PC-9 (cell line): Measurements from ENCODE around the gene KCNK6. TPM values are rescaled to one million over a fixed set of nuclear protein-coding genes. Genes with fewer than 3 reads are reported as not detected.

ENCODE experiments used
- BruUV-seq: library from RNA; stranded (reverse); fragments of 400-500 nt; replicated peaks from 2 replicates; lab custom pipeline; 2021; lab: Mats Ljungman, UMichigan
- CTCF ChIA-PET: fragments of 300-600 bp; sonication (Branson Sonifier 250); formaldehyde crosslinking; loops from one replicate; lab custom pipeline; 2022; ENCODE audit warnings: antibody characterized with exemption; lab: Charles Lee
- POLR2A ChIA-PET: fragments of 300-600 bp; sonication (Branson Sonifier 250); formaldehyde crosslinking; loops from one replicate; lab custom pipeline; 2022; ENCODE audit warnings: antibody characterized with exemption; ENCODE audit not compliant: unreplicated experiment; lab: Charles Lee
- DNase-seq, 2 experiments: peaks; one replicate each; pipeline versions ENCODE4 v3.0.0 to v3.0.0-alpha.2; 2015 to 2022; ENCODE audit warnings: mixed read lengths in 1 of 2
- H2AFZ ChIP-seq: fragments of 200-600 bp; sonication (generic); 2 replicates; pipeline ENCODE4 v1.8.1; 2017; ENCODE audit warnings: antibody characterized with exemption
- H3F3A ChIP-seq: fragments of 200-600 bp; sonication (generic); 2 replicates; pipeline ENCODE4 v1.8.1; 2017; ENCODE audit warnings: antibody characterized with exemption, mild to moderate bottlenecking, low read depth; ENCODE audit not compliant: insufficient read depth
- H3K27ac ChIP-seq: fragments of 200-600 bp; sonication (generic); 2 replicates; pipeline ENCODE4 v1.6.1; 2016; ENCODE audit warnings: mixed run types
- H3K27me3 ChIP-seq: fragments of 200-600 bp; sonication (generic); 2 replicates; pipeline ENCODE4 v1.6.1; 2016; ENCODE audit warnings: low read depth, mixed run types; ENCODE audit not compliant: insufficient read depth
- H3K36me3 ChIP-seq: fragments of 200-600 bp; sonication (generic); 2 replicates; pipeline ENCODE4 v1.6.1; 2016; ENCODE audit warnings: low read depth, mixed run types
- H3K4me1 ChIP-seq: fragments of 200-600 bp; sonication (generic); replicated peaks from 2 replicates; pipeline ENCODE4 v1.6.1; 2016; ENCODE audit warnings: mixed run types; ENCODE audit not compliant: insufficient read depth
- H3K4me2 ChIP-seq: fragments of 200-600 bp; sonication (generic); 2 replicates; pipeline ENCODE4 v1.6.1; 2017; ENCODE audit warnings: mixed run types
- H3K4me3 ChIP-seq: fragments of 200-600 bp; sonication (generic); 2 replicates; pipeline ENCODE4 v1.6.1; 2016; ENCODE audit warnings: mixed run types
- H3K79me2 ChIP-seq: fragments of 200-600 bp; sonication (generic); 2 replicates; pipeline ENCODE4 v1.6.1; 2017; ENCODE audit warnings: low read depth, mixed run types
- H3K9me2 ChIP-seq: fragments of 200-600 bp; sonication (generic); 2 replicates; pipeline ENCODE4 v1.8.1; 2017; ENCODE audit warnings: mild to moderate bottlenecking; ENCODE audit not compliant: insufficient read depth
- H3K9me3 ChIP-seq: fragments of 200-600 bp; sonication (generic); 2 replicates; pipeline ENCODE4 v1.8.1; 2016; ENCODE audit warnings: low read depth; ENCODE audit not compliant: insufficient read depth
- H4K20me1 ChIP-seq: fragments of 200-600 bp; sonication (generic); 2 replicates; pipeline ENCODE4 v1.8.1; 2017; ENCODE audit not compliant: insufficient read depth
- CTCF ChIP-seq: fragments of 200-600 bp; sonication (generic); conservative IDR thresholded peaks from 2 replicates; pipeline ENCODE4 v1.6.1; 2017; ENCODE audit warnings: mixed run types, antibody characterized with exemption, mild to moderate bottlenecking, moderate library complexity
- EZH2 ChIP-seq: fragments of 200-600 bp; sonication (generic); IDR thresholded peaks from 2 replicates; pipeline ENCODE4 v1.8.0; 2017; ENCODE audit warnings: antibody characterized with exemption, low read depth
- intact Hi-C: fragments of 100-400 bp; cut with micrococcal nuclease; formaldehyde crosslinking; loops from one replicate; pipeline ENCODE4 v1.10.0; 2022; ENCODE audit not compliant: unreplicated experiment
- total RNA-seq: library from RNA; stranded (reverse); gene quantifications from 2 replicates; pipeline ENCODE4 v1.2.3, GENCODE V29; 2021

Gene KCNK6
- total RNA-seq, 1 experiment from 2014 or later: 6.1 TPM

GRCh38 chr19:38274739-38275138 lies 44.9 kb upstream of the KCNK6 start:
- intact Hi-C loops: no loop called here
- Histone ChIP-seq H3K36me3 (peaks cover 21% of the 10 kb centered on the region; the same call in 1 of the 2 replicates), H3K79me2 (peaks cover 98% of the 10 kb centered on the region), H3K4me3 (no peak overlapping the region), H3K4me2 (no peak overlapping the region), H2AFZ (no peak overlapping the region), H3K27me3 (no peaks in the 10 kb centered on the region), H3K9me3 (no peaks in the 10 kb centered on the region), H3K27ac (no peak overlapping the region), H3K4me1 (peaks cover 77% of the 10 kb centered on the region), H3K9me2 (no peaks in the 10 kb centered on the region), H4K20me1 (peaks cover 99% of the 10 kb centered on the region), H3F3A (peaks cover 94% of the 10 kb centered on the region)
- no TSS peak for BruUV-seq
- CTCF ChIA-PET: interaction anchor here (0.6 kb wide), 1 partner anchor 100 kb away, joined by 3 read pairs; no protein-coding TSS in a partner anchor
- POLR2A ChIA-PET: interaction anchor here (0.6 kb wide), 2 partner anchors 11 to 16 kb away, joined by 3 to 4 read pairs; no protein-coding TSS in a partner anchor
- TF ChIP-seq EZH2 (no peak), CTCF (no peak)
- DNase-seq: no peak

- no TSS peak for BruUV-seq
- peaks cover 98% of the 10 kb centered on the region for H3K79me2 ChIP-seq
- CTCF ChIA-PET: no interaction called here
- H3K4me3 ChIP-seq: no peak overlapping the region
- peaks cover 66% of the 10 kb centered on the region for H3K4me1 ChIP-seq
- H3K36me3 ChIP-seq: peaks cover 34% of the 10 kb centered on the region
- H3K9me3 ChIP-seq: no peaks in the 10 kb centered on the region
- TF ChIP-seq CTCF (no peak), EZH2 (no peak)
- intact Hi-C loops: loop anchor here (1.0 kb wide), 2 partner anchors 11 to 13 kb away; no protein-coding TSS in a partner anchor
- H3K27me3 ChIP-seq: no peaks in the 10 kb centered on the region
- peak overlapping the region; percentile 75 for H3K27ac ChIP-seq
- POLR2A ChIA-PET: interaction anchor here (0.6 to 1.0 kb wide), 4 partner anchors 9 to 27 kb away, joined by 3 to 7 read pairs (median 4); no protein-coding TSS in a partner anchor
- no peaks in the 10 kb centered on the region for H3K9me2 ChIP-seq
- H2AFZ ChIP-seq: no peak overlapping the region
- DNase-seq: no peak
- H4K20me1 ChIP-seq: peaks cover 99% of the 10 kb centered on the region
- H3K4me2 ChIP-seq: peak overlapping the region; percentile 77
- peaks cover 82% of the 10 kb centered on the region for H3F3A ChIP-seq
These were observed 42.6 kb upstream of the KCNK6 start for GRCh38 chr19:38276942-38277517.

- Histone ChIP-seq H4K20me1 (peaks cover 99% of the 10 kb centered on the region), H3K9me3 (no peaks in the 10 kb centered on the region), H3K79me2 (peaks cover 98% of the 10 kb centered on the region), H3K36me3 (peaks cover 39% of the 10 kb centered on the region), H3F3A (peaks cover 85% of the 10 kb centered on the region), H3K9me2 (no peaks in the 10 kb centered on the region), H3K4me3 (peak overlapping the region; percentile 39), H2AFZ (no peak overlapping the region), H3K4me2 (peak overlapping the region; percentile 77), H3K27me3 (no peaks in the 10 kb centered on the region), H3K4me1 (peaks cover 66% of the 10 kb centered on the region), H3K27ac (peak overlapping the region; percentile 75)
- intact Hi-C loops: loop anchor here (1.0 kb wide), 2 partner anchors 11 to 13 kb away; no protein-coding TSS in a partner anchor
- CTCF ChIA-PET: no interaction called here
- POLR2A ChIA-PET: interaction anchor here (0.5 to 1.0 kb wide), 6 partner anchors 8 to 498 kb away, joined by 3 to 24 read pairs (median 5); partner anchors contain the start of gene ZNF573
- DNase-seq: peak; percentile 25 to 94
- no TSS peak for BruUV-seq
- TF ChIP-seq CTCF: no peak
- no peak for TF ChIP-seq EZH2
These were observed 42.1 kb upstream of the KCNK6 start for GRCh38 chr19:38277549-38277948.
